Neural progenitor cell (in vitro differentiated cells): Measurements from ENCODE around the gene CDR2L. TPM values are rescaled to one million over a fixed set of nuclear protein-coding genes. Genes with fewer than 3 reads are reported as not detected.

Experiments
- DNase-seq: peaks from one replicate; pipeline ENCODE4 v3.0.0-alpha.2; 2016; ENCODE audit warnings: low spot score
- H2AFZ ChIP-seq: fragments of 200-600 bp; sonication (generic); replicated peaks from 2 replicates; pipeline ENCODE4 v1.6.1; 2016; ENCODE audit warnings: antibody characterized with exemption
- H3F3A ChIP-seq: fragments of 200-600 bp; sonication (generic); 2 replicates; pipeline ENCODE4 v1.6.1; 2016; ENCODE audit warnings: antibody characterized with exemption, low read depth
- H3K27ac ChIP-seq: fragments of 200-600 bp; sonication (generic); 2 replicates; pipeline ENCODE4 v1.5.1; 2016; ENCODE audit warnings: mild to moderate bottlenecking
- H3K27me3 ChIP-seq: fragments of 200-600 bp; sonication (generic); 2 replicates; pipeline ENCODE4 v1.6.1; 2016; ENCODE audit warnings: mild to moderate bottlenecking, moderate library complexity
- H3K36me3 ChIP-seq: fragments of 200-600 bp; sonication (generic); 2 replicates; pipeline ENCODE4 v1.5.1; 2016
- H3K4me1 ChIP-seq: fragments of 200-600 bp; sonication (generic); 2 replicates; pipeline ENCODE4 v1.6.1; 2016; ENCODE audit warnings: mixed run types
- H3K4me2 ChIP-seq: fragments of 200-600 bp; sonication (generic); 2 replicates; pipeline ENCODE4 v1.6.1; 2016
- H3K4me3 ChIP-seq: fragments of 200-600 bp; sonication (generic); 2 replicates; pipeline ENCODE4 v1.5.1; 2016
- H3K79me2 ChIP-seq: fragments of 200-600 bp; sonication (generic); 2 replicates; pipeline ENCODE4 v1.6.1; 2016; ENCODE audit warnings: low read depth
- H3K9ac ChIP-seq: fragments of 200-600 bp; sonication (generic); 2 replicates; pipeline ENCODE4 v1.6.1; 2016
- H3K9me3 ChIP-seq: fragments of 200-600 bp; sonication (generic); 2 replicates; pipeline ENCODE4 v1.5.1; 2016; ENCODE audit warnings: low read depth
- H4K20me1 ChIP-seq: fragments of 200-600 bp; sonication (generic); 2 replicates; pipeline ENCODE4 v1.6.1; 2016; ENCODE audit warnings: low read depth
- H3K27ac Mint-ChIP-seq: 3 replicates; pipeline ENCODE4 v1.8.0; 2021; ENCODE audit warnings: mixed read lengths
- H3K27me3 Mint-ChIP-seq: 2 replicates; pipeline ENCODE4 v1.8.0; 2022; ENCODE audit warnings: low read depth, mild to moderate bottlenecking, inconsistent platforms, moderate library complexity, mixed read lengths; ENCODE audit not compliant: insufficient read depth
- H3K36me3 Mint-ChIP-seq: 3 replicates; pipeline ENCODE4 v1.8.0; 2021; ENCODE audit warnings: mixed read lengths
- H3K4me1 Mint-ChIP-seq: 3 replicates; pipeline ENCODE4 v1.8.0; 2021; ENCODE audit warnings: mixed read lengths
- H3K4me3 Mint-ChIP-seq: 3 replicates; pipeline ENCODE4 v1.8.0; 2021; ENCODE audit warnings: mild to moderate bottlenecking, moderate library complexity, mixed read lengths
- H3K9me3 Mint-ChIP-seq: 3 replicates; pipeline ENCODE4 v1.8.0; 2020; ENCODE audit warnings: mixed read lengths
- EZH2 ChIP-seq: fragments of 200-600 bp; sonication (generic); IDR thresholded peaks from 2 replicates; pipeline ENCODE4 v1.6.1; 2017; ENCODE audit warnings: antibody characterized with exemption, mild to moderate bottlenecking, moderate library complexity
- EZH2phosphoT487 ChIP-seq: fragments of 200-600 bp; sonication (generic); IDR thresholded peaks from 2 replicates; pipeline ENCODE4 v1.6.1; 2017; ENCODE audit warnings: antibody characterized with exemption
- total RNA-seq: library from RNA; depleted of rRNA; stranded (reverse); fragments of >200 nt; gene quantifications from 2 replicates; pipeline ENCODE4 v1.2.3, GENCODE V29; 2015; ENCODE audit warnings: low replicate concordance
- TF ChIP-seq, protein P1 (sequence below): fragments of 200-600 bp; sonication (generic); IDR thresholded peaks from 2 replicates; pipeline ENCODE4 v1.5.1; 2017; ENCODE audit warnings: antibody characterized with exemption, mild to moderate bottlenecking

The CDR2L gene
- total RNA-seq, 1 donor from 2014 or later: 4.0 TPM

DNA sequence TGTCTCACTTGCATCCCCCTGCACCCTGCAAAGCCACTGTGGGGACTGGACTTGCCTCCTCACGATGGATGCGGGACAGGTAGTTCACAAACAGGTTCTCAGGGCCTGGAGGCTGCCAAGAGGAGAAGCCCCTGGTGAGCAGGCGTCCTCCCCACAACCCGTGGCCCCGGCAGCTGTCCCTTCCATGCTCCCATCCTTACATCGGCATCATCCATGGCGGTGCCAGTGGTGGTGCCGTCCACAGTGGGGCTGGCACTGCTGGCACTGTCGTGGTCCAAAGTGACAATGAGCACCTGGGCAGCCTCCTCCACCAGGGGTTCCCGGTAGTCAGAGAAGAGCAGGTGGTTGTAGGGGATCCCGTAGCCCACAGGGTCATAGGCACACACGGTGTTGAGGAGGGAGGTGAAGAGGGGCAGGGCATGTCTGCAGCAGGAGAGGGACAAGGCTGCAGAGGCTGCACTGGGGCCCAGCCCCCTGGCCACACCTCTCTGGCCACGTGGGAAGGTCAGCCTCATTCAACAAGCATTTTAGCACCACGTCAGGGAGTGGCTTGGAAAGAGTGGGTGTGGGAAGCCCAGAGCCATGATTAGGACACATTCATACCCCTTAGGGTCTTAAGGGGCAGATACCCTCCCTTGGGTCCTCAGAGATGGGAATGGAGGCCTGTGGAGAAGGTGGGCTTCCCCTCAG, 27.5 kb upstream of the CDR2L start:
- peaks cover 6% of the 10 kb centered on the region for H3K4me1 Mint-ChIP-seq
- no peak overlapping the region for H3K4me3 ChIP-seq
- no peak overlapping the region for H3K9ac ChIP-seq
- H3K4me3 Mint-ChIP-seq: no peak overlapping the region
- no peak overlapping the region for H3K27ac ChIP-seq
- TF ChIP-seq, protein P1, sequence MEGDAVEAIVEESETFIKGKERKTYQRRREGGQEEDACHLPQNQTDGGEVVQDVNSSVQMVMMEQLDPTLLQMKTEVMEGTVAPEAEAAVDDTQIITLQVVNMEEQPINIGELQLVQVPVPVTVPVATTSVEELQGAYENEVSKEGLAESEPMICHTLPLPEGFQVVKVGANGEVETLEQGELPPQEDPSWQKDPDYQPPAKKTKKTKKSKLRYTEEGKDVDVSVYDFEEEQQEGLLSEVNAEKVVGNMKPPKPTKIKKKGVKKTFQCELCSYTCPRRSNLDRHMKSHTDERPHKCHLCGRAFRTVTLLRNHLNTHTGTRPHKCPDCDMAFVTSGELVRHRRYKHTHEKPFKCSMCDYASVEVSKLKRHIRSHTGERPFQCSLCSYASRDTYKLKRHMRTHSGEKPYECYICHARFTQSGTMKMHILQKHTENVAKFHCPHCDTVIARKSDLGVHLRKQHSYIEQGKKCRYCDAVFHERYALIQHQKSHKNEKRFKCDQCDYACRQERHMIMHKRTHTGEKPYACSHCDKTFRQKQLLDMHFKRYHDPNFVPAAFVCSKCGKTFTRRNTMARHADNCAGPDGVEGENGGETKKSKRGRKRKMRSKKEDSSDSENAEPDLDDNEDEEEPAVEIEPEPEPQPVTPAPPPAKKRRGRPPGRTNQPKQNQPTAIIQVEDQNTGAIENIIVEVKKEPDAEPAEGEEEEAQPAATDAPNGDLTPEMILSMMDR: no peak
- TF ChIP-seq EZH2phosphoT487: no peak
- TF ChIP-seq EZH2: no peak
- H3K9me3 Mint-ChIP-seq: no peaks in the 10 kb centered on the region
- H3K9me3 ChIP-seq: no peaks in the 10 kb centered on the region
- no peaks in the 10 kb centered on the region for H3K36me3 Mint-ChIP-seq
- H3K79me2 ChIP-seq: no peaks in the 10 kb centered on the region
- H3K27me3 Mint-ChIP-seq: peaks cover 16% of the 10 kb centered on the region
- H3K4me1 ChIP-seq: no peaks in the 10 kb centered on the region
- H2AFZ ChIP-seq: no peak overlapping the region
- no peaks in the 10 kb centered on the region for H3F3A ChIP-seq
- H3K27me3 ChIP-seq: peaks cover 33% of the 10 kb centered on the region
- peak overlapping the region; percentile 66 for H3K27ac Mint-ChIP-seq
- H3K36me3 ChIP-seq: no peaks in the 10 kb centered on the region
- no peak overlapping the region for H3K4me2 ChIP-seq
- no peak for DNase-seq
- no peaks in the 10 kb centered on the region for H4K20me1 ChIP-seq

DNA sequence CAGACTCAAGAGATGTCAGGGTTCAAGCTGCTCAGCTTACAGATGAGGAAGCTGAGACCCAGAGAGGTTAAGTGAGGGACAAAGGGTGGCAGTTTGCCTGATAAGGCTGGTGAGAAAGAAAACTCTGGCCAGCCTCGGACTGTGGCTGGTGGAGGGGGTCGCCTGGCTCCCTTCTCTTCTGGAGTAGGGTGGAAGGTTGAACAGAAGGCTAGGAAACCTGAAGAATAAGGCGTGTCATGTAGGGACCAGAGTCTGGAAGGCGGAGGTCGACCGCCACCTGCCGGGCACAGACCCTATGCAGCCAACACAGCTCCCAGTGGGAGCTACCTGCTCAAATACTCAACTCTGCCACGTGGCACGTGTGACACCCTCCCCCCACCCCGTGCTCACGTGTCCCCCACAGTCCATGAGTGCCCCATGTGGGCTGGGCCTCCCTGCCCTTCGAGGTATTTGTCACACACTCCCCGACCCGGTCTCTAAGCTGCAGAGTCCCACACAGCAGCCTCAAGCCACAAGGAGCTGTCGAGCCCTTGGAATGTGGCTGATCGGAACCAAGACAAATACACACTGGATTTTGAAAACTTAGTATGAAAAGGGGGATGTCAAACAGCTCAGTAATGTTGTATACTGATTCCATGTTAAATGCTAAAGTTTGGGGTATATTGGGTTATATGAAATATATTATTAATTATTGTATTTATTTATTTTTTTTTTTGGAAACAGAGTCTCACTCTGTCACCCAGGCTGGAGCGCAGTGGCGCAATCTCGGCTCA, 26.7 kb upstream of the CDR2L start:
- TF ChIP-seq EZH2phosphoT487: no peak
- no peak for TF ChIP-seq EZH2
- TF ChIP-seq, protein P1: peak; percentile 63
- H3K4me3 Mint-ChIP-seq: no peak overlapping the region
- H3K4me1 Mint-ChIP-seq: peaks cover 6% of the 10 kb centered on the region
- H3K9me3 Mint-ChIP-seq: no peaks in the 10 kb centered on the region
- Histone ChIP-seq H3K36me3 (no peaks in the 10 kb centered on the region), H3K4me1 (no peaks in the 10 kb centered on the region), H3K27ac (no peak overlapping the region), H3K9ac (no peak overlapping the region), H2AFZ (no peak overlapping the region), H3K9me3 (no peaks in the 10 kb centered on the region), H3K79me2 (no peaks in the 10 kb centered on the region), H3K4me3 (no peak overlapping the region), H3K4me2 (no peak overlapping the region), H3K27me3 (peaks cover 33% of the 10 kb centered on the region), H4K20me1 (no peaks in the 10 kb centered on the region), H3F3A (no peaks in the 10 kb centered on the region)
- H3K27ac Mint-ChIP-seq: no peak overlapping the region
- H3K36me3 Mint-ChIP-seq: no peaks in the 10 kb centered on the region
- DNase-seq: peak; percentile 80
- peaks cover 16% of the 10 kb centered on the region for H3K27me3 Mint-ChIP-seq

DNA sequence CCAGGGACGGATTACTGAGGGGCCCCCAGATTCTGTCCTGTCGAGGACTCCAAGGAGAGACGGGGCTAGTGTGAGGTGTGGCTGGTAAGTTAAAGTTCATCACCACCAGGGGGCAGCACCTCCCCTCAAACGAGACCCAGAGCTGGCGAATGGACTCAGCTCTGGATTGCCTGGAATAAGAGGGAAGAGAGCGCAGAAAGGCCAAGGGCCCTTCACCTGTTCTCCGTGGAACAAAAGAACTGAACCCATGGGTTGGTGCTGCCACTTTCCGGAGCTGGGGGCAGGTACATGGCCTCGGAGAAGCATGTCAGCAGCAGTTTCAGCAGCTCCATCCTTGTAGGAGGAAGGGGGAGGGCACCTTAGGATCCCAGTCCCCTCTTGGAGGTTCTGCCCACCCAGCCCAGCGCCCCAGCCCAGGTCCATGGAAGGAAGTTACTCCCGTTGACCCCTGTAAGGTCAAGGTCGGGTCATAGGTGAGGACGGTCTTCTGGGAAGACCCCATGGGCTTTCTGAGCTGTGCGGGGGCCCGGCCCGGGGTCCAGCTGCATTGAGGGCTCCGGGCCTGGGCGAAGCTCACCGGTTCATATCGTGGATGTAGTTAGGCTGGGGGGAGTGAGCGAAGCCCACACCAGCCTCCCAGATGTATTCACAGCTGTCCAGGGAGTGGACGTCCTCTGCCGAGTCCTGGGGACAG, 25.6 kb upstream of the CDR2L start:
- no peaks in the 10 kb centered on the region for H3K9me3 ChIP-seq
- no peaks in the 10 kb centered on the region for H3F3A ChIP-seq
- no peak overlapping the region for H3K4me2 ChIP-seq
- Mint-ChIP-seq H3K27ac (peak overlapping the region; percentile 57), H3K9me3 (no peaks in the 10 kb centered on the region), H3K4me3 (peak overlapping the region; percentile 18), H3K4me1 (peaks cover 6% of the 10 kb centered on the region), H3K27me3 (peaks cover 23% of the 10 kb centered on the region), H3K36me3 (no peaks in the 10 kb centered on the region)
- no peak overlapping the region for H3K9ac ChIP-seq
- H4K20me1 ChIP-seq: no peaks in the 10 kb centered on the region
- DNase-seq: peak; percentile 93
- H3K79me2 ChIP-seq: no peaks in the 10 kb centered on the region
- no peaks in the 10 kb centered on the region for H3K36me3 ChIP-seq
- no peaks in the 10 kb centered on the region for H3K4me1 ChIP-seq
- no peak overlapping the region for H3K4me3 ChIP-seq
- TF ChIP-seq EZH2: no peak
- TF ChIP-seq, protein P1: peak; percentile 82
- no peak overlapping the region for H3K27ac ChIP-seq
- peaks cover 33% of the 10 kb centered on the region for H3K27me3 ChIP-seq
- no peak overlapping the region for H2AFZ ChIP-seq
